IPS-NIHi7 (cell line): ENCODE measurements around the gene TAC4.
"Not testable (repeated sequence)": the region's sequence is repeated elsewhere in the genome, so short reads cannot be mapped to it uniquely, and the experiment has no call there.

Experiments
- DNase-seq: peaks from one replicate; pipeline ENCODE4 v3.0.0; 2012; ENCODE audit warnings: mixed read lengths; ENCODE audit errors: extremely low spot score

TAC4 gene

DNA sequence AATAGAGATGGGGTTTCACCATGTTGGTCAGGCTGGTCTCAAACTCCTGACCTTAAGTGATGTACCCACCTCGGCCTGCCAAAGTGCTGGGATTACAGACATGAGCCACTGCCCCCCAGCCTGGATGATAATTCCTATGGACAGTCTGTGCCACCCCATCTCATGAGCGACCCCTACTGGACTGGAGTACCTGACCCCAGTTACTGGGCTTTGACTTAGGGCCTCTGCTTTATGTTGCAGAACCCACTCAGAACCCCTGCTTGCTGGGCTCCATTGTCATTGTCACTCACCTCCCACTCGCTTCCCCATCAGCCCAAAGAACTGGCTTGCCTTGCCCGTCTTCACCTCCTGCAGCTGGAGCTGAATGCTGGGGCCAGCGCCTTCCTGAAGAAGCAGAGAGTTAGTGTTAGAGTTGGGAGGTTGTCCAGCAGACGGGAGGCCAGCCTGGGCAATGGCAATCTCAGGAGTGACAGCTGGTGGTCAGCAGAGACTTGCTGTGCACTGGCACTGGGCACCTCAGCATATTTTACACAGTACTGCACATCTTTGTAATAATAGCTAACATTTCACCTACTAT lies 4.0 kb downstream of the TAC4 start:
- DNase-seq = peak; percentile 74

DNA sequence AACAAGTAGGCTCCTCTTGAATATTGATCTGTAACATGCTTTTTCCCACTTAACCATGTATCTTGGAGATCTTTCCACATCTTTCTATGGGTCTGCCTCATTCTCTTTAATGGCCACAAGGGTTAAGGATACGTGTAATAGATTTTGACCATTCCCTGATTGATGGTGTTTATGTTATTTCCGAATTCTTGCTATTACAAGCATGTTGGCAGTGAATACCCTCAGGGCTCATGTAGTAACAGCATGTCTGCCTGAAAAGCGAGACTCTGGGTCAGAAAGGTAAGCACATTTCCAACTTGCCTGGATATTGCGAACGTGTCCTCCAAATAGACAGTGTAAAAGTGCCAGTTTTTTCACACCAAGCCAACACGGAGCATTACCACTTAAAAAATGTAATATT lies 5.0 kb downstream of the TAC4 start:
- no peak for DNase-seq

DNA sequence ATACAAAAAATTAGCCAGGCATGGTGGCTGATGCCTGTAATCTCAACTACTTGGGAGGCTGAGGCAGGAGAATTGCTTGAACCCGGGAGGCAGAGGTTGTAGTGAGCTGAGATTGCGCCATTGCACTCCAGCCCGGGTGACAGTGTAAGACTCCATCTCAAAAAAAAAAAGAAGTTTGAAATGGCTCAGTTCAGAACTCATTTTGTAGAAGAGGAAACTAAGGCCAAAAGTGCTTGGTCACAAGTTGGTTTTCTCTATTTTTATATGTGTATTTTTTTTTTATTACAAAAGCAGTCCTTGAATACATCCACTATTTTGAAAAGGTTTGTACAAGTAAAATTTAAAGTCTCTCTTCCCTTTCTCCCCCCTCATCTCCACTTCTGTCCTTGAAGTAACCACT lies 5.5 kb downstream of the TAC4 start:
- DNase-seq = no peak

DNA sequence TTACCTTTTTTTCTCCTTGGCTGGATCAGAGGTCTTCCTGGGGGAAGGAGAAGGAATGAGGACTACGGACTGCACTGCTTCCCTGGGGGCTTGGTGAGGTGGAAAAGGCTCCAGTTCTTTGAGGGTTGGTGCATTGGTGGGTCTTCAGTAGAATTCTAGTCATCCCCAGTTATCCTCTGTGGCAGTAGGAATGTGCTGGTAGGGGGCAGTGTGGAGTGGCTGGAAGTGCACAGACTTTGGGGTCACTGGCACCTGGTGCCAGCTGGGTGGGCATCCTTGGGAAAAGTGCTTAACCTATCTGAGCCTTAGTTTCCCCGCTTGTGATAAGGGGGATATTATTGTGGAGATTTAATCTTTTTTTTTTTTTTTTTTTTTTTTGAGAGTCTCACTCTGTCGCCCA lies 6.3 kb downstream of the TAC4 start:
- no peak for DNase-seq

DNA sequence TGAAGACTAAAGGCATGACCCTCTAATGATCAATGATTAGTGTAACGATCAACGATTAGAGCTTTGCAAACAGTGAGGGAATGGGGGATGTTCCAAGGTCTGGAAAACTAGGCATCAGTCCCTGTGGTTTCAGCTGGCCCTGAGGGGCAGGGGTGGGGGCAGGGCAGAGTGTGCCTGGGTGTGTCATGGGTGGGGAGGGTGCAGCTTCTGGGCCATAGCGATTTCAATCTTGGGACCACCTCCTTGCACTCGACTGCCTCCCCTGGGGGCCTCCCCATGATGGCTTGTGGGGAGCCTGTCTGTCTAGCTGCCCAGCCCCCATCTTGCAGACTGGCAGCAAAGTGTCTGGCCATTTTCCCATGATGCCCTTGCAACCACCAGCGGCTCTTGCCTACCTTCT lies 8.4 kb downstream of the TAC4 start:
- DNase-seq = no peak

DNA sequence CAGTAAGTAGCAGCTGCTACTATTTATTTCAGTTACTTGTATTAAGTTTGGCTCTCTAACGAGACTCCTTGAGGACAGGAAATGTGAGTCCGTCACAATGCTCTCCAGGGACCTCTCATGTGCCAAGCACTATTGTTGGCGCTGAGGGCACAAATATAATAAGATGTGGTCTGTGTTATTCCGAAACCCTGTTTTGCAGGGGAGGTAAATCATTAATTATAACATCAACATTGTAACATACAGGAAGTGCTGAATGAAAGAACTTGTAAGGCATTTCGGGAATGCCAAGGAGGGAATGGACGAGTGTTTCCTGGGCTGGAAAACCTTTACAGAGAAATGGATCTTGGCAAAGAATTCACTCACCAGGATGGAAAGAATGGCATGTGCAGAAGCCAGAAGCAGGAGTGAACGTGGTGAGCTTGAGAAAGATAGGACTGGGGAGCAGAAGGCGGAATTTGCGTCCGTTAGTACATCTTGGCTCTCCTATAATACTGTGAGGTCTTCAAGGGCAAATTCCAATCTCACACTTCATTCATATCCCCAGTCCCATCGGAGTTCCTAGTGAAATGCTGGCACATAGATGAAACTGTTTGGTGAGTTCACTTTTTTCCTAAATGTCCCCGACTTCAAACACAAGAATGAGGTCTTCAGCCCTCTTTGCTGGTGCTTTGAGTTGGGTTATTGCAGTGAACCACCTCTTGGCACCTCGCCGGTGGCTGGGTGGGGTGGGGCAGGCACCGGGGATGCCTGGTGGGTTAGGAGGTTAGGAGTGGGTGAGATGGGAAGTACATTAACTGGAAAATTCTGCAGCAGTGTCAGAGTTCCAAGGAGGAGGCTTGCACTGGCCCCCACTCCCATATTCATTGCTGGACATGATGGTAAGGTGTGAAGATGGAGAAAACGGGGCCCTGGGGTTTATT lies 11.5 kb downstream of the TAC4 start:
- DNase-seq = no peak

DNA sequence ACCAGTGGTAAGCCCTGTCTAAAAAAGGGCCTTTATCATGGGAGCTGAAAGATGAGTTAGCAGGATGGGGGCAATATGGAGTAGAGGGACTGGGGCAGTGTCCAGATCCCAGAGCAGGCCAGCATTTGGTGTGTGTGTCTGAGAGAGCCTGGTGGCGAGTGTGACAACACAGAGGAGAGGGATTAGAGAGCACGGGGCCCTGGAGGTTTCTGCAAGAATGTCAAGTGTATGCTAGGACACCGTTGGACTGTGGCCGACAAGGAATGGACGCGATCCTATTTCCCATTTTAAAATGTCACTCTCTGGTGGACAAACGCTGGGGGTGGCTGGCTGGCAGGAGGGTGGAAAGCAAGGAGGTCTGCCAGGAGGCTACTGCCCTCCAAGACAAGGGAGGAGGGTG lies 12.4 kb downstream of the TAC4 start:
- no peak for DNase-seq

DNA sequence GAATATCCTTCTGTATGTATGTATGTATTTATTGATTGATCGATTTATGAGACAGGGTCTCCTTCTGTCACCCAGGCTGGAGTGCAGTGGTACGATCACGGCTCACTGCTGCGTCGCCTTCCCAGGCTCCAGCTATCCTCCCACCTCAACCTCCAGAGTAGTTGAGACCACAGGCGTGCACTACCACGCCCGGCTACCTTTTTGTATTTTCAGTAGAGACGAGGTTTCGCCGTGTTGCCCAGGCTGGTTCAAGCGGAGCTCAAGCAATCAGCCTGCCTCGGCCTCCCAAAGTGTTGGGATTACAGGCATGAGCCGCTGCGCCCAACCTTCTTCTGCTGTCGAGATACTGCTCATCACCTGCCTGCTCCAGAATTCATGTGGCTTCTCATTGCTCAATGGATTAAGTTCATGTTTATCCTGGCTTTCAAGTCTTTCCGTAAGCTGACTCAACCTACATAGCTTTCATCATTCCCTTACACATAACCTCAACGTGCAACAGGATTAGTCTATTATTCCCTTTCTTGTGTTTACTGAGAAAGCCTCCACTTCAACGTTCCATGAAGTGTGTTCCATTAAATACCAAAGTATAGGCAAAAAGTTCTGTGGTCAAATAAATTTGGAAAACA lies 13.6 kb downstream of the TAC4 start:
- DNase-seq = no peak

DNA sequence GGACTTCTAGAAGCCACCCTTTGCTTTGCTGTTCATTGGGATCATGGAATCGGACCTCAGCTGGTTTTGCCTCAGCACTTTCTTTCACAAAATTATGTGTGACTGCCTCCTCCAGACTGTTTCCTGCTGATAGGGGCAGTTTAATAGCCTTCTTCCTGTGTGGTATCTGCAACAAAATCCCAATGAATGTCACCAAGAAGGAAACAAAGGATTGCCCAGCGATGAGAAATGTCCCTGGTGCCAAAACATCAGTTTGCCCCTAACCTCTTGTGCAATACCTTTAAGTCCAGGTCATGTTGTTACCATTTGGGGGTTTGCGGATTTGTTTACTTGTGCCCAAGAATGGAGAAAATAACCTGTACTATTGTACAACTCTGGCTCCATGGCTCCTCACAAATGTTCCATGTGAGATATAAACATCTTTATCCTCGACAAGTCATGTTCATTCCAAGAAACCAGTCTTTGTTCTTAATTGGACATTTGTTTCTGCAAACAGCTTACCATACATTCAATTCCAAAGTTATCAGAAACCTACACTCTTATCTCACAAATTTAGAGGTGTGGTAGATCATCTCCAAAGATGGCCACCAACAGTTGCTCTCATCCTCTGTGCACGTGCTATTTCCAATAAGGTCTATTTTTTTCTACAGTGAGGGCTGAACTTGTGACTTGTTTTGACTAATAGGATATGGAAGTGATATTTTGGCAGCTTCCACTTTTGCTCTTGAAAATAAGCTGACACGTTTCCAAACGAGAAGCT lies 14.8 kb downstream of the TAC4 start:
- DNase-seq = no peak

DNA sequence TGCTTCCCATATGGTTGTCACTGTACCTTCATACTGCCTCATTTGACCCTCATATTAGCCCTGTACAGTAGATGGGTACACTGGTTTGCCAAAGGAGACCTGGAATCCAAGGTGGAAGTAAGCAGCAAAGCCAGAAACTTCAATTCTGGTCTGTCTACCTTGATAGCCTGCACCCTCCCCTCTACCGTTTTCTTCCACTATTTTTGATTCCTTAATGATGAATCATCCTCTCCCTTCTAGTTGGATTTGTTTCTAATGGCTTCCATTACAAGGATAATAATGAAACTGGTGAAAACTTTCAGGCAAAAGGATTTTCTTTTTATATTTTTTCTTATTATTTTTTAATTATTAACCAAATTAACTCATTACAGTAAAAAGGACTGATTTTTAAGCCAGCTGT lies 17.3 kb downstream of the TAC4 start:
- no peak for DNase-seq

DNA sequence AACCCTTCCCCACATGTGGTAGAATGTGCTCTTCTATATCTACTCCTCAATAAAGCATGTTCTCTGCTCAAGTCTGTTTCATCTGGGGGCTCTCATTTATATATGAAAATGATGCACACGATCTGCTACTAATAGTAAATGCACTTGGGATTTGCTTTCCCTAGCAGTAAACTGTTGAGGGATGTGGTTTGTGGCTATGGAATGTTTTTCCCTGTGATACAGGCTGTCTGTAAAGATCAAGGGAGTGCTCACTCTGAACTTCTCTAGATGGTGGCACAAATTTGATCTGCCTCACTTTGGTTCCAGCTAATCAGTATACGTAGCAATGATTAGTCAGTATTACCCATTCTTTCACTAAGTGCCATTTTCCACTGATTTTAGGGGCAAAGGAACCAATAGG lies 18.8 kb downstream of the TAC4 start:
- DNase-seq = no peak

DNA sequence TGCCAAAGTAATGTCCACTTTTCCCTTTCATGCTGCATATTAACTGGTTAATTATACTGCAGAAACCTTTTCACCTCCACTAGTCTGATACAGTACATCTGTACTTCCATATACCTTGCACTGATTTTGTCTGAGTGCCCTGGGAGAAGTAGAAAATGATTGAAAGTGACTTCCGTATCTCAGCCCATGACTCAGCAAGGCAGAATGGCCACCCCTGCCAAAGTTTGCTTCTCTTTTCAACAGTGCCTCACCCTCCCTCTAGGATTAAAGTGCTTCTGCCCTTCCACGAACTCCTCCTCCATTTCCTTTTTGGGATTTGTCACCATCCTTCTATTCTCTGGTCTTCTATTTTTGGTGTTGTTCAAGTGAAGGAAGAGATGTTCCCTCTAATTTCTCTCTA lies 19.5 kb downstream of the TAC4 start:
- DNase-seq = not testable (repeated sequence)

DNA sequence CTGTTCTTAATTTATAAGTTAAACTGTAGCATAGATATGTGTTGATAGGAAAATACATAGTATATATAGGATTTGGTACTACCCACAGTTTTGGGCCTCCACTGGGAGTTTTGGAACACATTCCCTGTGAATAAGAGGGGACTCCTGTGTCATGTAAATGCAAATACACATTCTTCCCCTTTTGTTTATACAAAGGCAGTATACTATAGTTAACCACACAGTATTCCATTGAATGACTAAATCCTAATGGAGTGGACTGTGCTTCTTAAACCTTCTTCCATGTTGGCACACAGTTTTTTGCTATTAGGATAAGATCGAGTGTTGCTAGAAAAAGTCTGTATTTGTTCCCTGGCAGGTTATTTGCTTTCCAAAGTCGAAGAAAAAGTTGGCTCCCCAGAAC lies 22.2 kb downstream of the TAC4 start:
- DNase-seq = no peak

DNA sequence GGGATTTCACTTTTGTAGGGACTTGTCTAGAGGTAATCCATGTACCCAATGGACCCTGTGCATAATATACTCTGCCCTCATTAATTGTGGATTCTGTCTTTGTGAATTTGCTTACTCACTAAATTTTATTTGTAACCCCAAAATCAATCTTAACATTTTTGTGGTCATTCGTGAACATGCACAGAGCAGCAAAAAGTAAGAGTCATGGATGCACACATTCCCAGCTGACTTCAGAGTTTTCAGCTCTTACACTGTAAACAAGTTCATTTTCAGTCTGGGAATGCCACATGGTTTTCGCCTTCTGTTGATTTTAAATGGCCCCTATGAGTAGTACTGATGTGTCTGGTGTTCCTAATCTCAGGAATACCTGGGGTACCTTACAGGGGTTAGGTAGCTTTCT lies 24.3 kb downstream of the TAC4 start:
- DNase-seq = no peak

DNA sequence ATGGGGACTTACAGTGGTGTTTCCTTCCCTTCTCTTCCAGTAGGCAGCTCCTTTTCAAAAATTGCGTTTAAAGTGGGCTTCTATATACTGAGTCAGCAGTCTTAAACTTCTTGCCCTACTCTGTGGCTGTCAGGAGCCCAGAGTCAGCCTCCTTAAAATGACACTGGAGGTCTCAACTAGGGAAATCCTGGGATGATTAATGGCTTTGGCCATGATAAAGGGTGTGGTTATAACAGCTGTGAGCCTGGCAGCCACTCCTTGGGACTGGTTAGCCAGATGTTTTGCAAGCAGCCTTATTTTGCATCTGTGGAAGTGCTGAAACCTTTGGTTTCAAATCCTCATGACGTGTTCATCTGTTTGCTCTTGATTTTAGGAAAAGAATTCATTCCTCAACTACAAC lies 25.0 kb downstream of the TAC4 start:
- no peak for DNase-seq

DNA sequence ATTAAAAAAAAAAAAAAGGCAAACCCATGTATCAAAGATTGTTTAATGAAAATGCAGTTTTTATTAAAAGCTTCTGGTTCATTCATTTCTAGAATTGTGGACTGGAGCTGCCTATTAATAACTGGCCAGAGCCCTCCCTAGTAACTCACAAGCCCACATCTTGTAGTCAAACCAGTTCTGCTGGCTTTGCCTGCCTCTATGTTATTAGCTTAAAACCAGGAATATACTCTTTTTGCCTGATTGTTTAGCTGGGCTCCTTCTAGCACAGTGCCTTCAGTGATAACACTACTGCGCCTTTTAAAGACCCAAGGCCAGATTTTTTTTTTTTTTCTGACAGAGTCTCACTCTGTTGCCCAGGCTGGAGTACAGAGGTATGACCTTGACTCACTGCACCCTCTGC lies 26.0 kb downstream of the TAC4 start:
- no peak for DNase-seq

DNA sequence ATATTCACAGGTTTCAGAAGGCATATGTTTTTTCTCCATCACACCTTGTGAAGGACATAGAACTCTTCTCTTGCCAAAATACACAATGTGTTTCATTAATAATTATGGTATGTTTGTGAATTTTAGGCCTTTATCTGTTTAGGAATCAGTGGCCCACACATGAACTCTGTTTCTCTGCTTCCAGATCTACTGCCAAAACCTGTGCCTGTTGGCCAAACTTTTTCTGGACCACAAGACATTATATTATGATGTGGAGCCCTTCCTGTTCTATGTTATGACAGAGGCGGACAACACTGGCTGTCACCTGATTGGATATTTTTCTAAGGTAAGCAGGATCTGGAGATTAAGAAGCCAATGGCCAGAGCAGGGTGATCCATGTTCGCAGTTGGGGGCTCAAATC lies 26.4 kb downstream of the TAC4 start:
- DNase-seq = no peak

DNA sequence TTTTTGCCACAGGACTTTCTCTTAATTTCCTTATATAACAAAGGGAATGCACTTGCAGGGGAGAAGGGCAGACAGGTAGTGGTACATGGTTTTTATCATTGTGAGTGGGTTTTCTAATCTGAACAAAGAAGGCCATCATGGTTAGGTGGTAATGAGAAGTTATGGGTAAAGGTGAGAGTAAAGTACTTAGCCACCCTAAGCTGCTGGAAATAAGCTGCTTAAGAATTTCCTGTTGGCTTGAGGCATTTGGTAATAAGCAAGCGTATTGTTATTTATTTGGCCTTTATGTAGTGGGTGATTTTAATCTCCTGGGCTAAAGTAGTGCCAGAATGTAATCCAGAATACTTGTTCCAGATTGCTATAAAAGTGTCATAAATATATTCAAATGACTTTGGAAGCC lies 27.1 kb downstream of the TAC4 start:
- DNase-seq = no peak

DNA sequence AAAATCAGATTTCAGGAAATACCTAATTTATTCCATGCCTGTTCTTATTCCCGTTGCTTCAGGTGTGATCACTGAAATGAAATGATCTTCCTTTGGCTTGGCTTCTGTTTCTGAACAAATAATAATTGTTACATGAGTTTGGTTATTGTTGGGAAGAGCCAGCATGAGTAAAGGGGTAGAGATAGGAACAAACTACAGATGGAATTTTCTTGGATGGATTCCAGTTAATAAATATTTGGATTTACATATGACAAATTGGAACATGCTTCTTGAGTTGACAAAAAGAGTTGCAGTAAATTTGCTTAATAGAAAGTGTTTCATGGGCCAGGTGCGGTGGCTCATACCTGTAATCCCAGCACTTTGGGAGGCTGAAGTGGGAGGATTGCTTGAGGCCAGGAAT lies 28.2 kb downstream of the TAC4 start:
- no peak for DNase-seq

DNA sequence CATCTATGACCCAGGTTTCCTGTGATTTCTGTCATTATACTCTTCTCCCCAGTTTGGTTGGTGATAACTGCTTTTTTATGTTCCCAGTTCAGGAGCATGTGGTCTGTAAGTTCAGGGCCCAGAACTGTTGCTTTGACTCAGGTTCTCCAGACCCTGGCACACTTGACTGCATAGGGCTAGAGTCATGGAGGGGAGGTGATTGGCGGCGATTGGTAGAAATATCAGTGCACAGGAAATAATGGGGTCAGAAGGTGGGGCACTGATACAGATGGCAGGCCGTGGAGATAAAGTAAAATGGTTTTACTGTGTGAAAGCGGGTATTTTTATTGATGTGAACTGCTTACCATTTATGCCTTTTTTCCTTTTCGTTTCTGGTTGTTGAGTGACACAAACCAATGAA lies 28.7 kb downstream of the TAC4 start:
- no peak for DNase-seq

DNA sequence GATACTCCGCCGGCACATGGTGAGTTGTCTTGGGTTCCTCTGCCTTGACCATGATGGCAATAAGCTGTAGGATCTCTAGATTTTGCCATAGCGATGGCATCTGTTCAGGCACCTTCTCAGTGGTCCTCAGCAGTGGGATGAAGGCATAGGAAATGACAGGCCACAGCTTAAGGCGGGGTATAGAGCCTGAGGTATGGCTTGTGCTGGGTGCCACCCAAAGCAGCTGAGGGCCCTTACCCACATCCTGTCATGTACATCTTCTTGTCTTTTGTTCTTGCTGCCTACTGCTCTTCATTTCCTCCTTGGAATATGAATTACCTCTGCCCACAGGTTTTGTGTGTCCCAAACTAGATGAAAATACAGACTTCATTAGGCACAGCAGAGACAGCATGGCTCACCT lies 29.9 kb downstream of the TAC4 start:
- no peak for DNase-seq

DNA sequence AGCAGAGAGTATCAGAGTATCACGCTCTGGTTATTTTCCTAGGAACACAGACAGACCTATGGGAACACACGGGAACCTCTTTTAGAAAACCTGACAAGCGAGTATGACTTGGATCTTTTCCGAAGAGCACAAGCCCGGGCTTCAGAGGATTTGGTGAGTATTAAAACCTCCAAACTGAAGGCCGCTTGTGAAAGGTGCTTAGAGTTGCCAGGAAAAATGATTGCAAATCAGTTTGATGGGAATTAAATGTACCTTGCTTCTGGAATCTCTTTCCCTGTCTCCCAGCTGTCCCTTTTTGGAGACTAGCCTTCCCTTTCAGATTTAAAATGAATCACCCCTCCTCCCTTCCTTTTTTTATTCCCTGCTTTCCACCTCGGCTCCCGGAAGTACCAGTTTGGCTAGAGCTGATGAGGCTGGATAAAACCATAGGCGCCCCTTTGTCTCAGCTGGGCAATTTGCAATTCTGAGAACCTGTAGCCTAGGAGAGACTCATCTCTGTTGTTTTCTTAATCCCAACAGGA lies 32.0 kb downstream of the TAC4 start:
- DNase-seq = peak; percentile 73
